Breast epithelium (tissue), 4 donors: ENCODE measurements around the gene CACNA1F. TPM values are rescaled to one million over a fixed set of nuclear protein-coding genes. Genes with fewer than 3 reads are reported as not detected.

ENCODE experiments used
- DNase-seq, 2 donors: peaks; one replicate each; pipeline ENCODE4 v3.0.0-alpha.2; 2019; ENCODE audit warnings: low spot score in 2 of 2
- H3K27ac ChIP-seq, 2 donors: fragments of 200-600 bp; sonication (generic) in 1 of 2; one replicate each; pipeline ENCODE4 v1.5.1; 2016 to 2019; ENCODE audit warnings: mild to moderate bottlenecking in 1 of 2
- H3K27me3 ChIP-seq, 2 donors: fragments of 200-600 bp; sonication (generic) in 1 of 2; one replicate each; pipeline versions ENCODE4 v1.5.1 to v1.6.0; 2017 to 2019; ENCODE audit warnings: control low read depth in 1 of 2, mild to moderate bottlenecking in 1 of 2
- H3K36me3 ChIP-seq: fragments of 200-600 bp; one replicate; pipeline ENCODE4 v1.5.1; 2019
- H3K4me1 ChIP-seq, 2 donors: fragments of 200-600 bp; sonication (generic); one replicate each; pipeline ENCODE4 v1.5.1; 2016 to 2019; ENCODE audit warnings: control low read depth in 1 of 2
- H3K4me3 ChIP-seq, 3 donors: fragments of 200-600 bp; sonication (generic); 1 replicate in 2 of 3; 2 replicates in 1 of 3; pipeline ENCODE4 v1.5.1; 2016 to 2019; ENCODE audit warnings: mild to moderate bottlenecking in 3 of 3, moderate library complexity in 2 of 3
- H3K9me3 ChIP-seq, 2 donors: fragments of 200-600 bp; sonication (generic) in 1 of 2; one replicate each; pipeline ENCODE4 v1.5.1; 2016 to 2019; ENCODE audit warnings: control low read depth in 1 of 2
- POLR2A ChIP-seq: fragments of 450-650 bp; IDR thresholded peaks from one replicate; pipeline ENCODE4 v1.6.1; 2016; ENCODE audit warnings: antibody characterized with exemption, mild to moderate bottlenecking, moderate library complexity
- POLR2AphosphoS5 ChIP-seq, 3 donors: sonication (generic); formaldehyde crosslinking; IDR thresholded peaks; one replicate each; pipeline ENCODE4 v1.6.1; 2017; ENCODE audit warnings: antibody characterized with exemption in 3 of 3
- intact Hi-C: fragments of 100-400 bp; cut with DNase I; formaldehyde crosslinking; loops from one replicate; pipeline ENCODE4 v1.15.1; 2023; ENCODE audit warnings: low total_unique reads
- total RNA-seq, 3 donors: library from RNA; depleted of rRNA; stranded (reverse); fragments of >200 nt; gene quantifications; one replicate each; pipeline ENCODE4 v1.1.0, GENCODE V29; 2016
- TF ChIP-seq, protein P1 (sequence below), 3 donors: fragments of 450-650 bp; IDR thresholded peaks; one replicate each; pipeline ENCODE4 v1.5.1; 2016 to 2017; ENCODE audit warnings: antibody characterized with exemption in 3 of 3, mild to moderate bottlenecking in 3 of 3, moderate library complexity in 3 of 3

CACNA1F gene
- total RNA-seq, 3 donors from 2014 or later: 0.48 to 1.8 (median 0.66) TPM

DNA sequence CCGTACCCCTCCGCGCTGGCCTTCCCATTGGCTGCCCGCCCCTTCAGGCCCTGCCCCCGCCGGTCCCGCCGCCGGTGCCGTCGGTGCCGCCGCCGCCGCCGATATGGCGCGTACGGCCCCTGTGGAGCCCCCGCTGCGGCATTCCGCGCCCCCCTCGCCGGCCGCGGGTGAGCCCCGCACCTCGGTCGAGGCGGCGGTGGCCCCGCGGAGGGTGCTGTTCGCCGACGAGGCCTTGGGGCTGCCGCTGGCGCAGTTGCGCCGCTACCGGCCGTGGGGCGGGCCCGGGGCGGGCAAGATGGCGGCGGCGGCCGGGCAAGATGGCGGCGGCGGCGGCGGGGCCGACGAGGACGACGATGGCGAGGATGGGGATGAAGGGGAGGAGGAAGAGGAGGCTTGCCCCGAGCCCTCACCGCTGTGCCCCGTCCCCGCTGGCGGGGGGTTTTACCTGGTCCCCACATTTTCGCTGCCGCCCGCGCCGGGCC lies 36.7 kb upstream of the CACNA1F start, which contains the start of gene PPP1R3F:
Gene PPP1R3F (plus strand): TSS at position 27 of the 482 bp plus-strand sequence. CDS start 77 bp downstream, at position 104.
- intact Hi-C loops: loop anchor here (2.0 kb wide), 1 partner anchor 79 kb away; no protein-coding TSS in a partner anchor
- H3K4me1 ChIP-seq: no peaks in the 10 kb centered on the region
- DNase-seq: no peak
- no peaks in the 10 kb centered on the region for H3K36me3 ChIP-seq
- TF ChIP-seq POLR2AphosphoS5 (IDR thresholded peaks at IDR 0.05): peak in 1 of 3 donors; percentile 53
- TF ChIP-seq, protein P1, sequence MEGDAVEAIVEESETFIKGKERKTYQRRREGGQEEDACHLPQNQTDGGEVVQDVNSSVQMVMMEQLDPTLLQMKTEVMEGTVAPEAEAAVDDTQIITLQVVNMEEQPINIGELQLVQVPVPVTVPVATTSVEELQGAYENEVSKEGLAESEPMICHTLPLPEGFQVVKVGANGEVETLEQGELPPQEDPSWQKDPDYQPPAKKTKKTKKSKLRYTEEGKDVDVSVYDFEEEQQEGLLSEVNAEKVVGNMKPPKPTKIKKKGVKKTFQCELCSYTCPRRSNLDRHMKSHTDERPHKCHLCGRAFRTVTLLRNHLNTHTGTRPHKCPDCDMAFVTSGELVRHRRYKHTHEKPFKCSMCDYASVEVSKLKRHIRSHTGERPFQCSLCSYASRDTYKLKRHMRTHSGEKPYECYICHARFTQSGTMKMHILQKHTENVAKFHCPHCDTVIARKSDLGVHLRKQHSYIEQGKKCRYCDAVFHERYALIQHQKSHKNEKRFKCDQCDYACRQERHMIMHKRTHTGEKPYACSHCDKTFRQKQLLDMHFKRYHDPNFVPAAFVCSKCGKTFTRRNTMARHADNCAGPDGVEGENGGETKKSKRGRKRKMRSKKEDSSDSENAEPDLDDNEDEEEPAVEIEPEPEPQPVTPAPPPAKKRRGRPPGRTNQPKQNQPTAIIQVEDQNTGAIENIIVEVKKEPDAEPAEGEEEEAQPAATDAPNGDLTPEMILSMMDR (IDR thresholded peaks at IDR 0.05): no peak
- H3K9me3 ChIP-seq: no peaks in the 10 kb centered on the region
- H3K27ac ChIP-seq: peak within 1 kb of the TSS; percentile 92 to 97
- H3K4me3 ChIP-seq: peak within 1 kb of the TSS; percentile 61 to 84 (median 71)
- peaks cover 0 to 19% of the 10 kb centered on the region in 2 donors for H3K27me3 ChIP-seq

GRCh38 chrX:49269010-49269766 lies 36.0 kb upstream of the CACNA1F start:
- TF ChIP-seq POLR2A: no peak
- TF ChIP-seq, protein P1 (IDR thresholded peaks at IDR 0.05): no peak
- peak; percentile 47 to 54 (median 54) for TF ChIP-seq POLR2AphosphoS5 (IDR thresholded peaks at IDR 0.05)
- H3K4me3 ChIP-seq: peak overlapping the region; percentile 61 to 84 (median 71)
- intact Hi-C loops: no loop called here

GRCh38 chrX:49268702-49269009 lies 35.5 kb upstream of the CACNA1F start:
- peak overlapping the region; percentile 61 to 84 (median 71) for H3K4me3 ChIP-seq
- H3K36me3 ChIP-seq: no peaks in the 10 kb centered on the region
- intact Hi-C loops: no loop called here
- H3K27ac ChIP-seq: peak overlapping the region; percentile 92 to 97
- H3K4me1 ChIP-seq: no peaks in the 10 kb centered on the region
- H3K9me3 ChIP-seq: no peaks in the 10 kb centered on the region
- peaks cover 0 to 11% of the 10 kb centered on the region in 2 donors for H3K27me3 ChIP-seq
- DNase-seq: no peak
- TF ChIP-seq POLR2AphosphoS5 (IDR thresholded peaks at IDR 0.05) (no peak), POLR2A (no peak)
- TF ChIP-seq, protein P1 (IDR thresholded peaks at IDR 0.05): no peak

More at GRCh38 chrX:49269010-49269766, 36.0 kb upstream of the CACNA1F start:
- Histone ChIP-seq H3K27me3 (peaks cover 0 to 15% of the 10 kb centered on the region in 2 donors), H3K4me1 (no peaks in the 10 kb centered on the region), H3K36me3 (no peaks in the 10 kb centered on the region), H3K27ac (peak overlapping the region; percentile 92 to 97), H3K9me3 (no peaks in the 10 kb centered on the region)
- DNase-seq: peak; percentile 97 to 98

GRCh38 chrX:49266523-49267445 lies 33.6 kb upstream of the CACNA1F start:
- TF ChIP-seq POLR2A (no peak), POLR2AphosphoS5 (IDR thresholded peaks at IDR 0.05) (no peak)
- TF ChIP-seq, protein P1 (IDR thresholded peaks at IDR 0.05): no peak
- DNase-seq: no peak
- Histone ChIP-seq H3K4me1 (no peaks in the 10 kb centered on the region), H3K27ac (no peak overlapping the region), H3K4me3 (no peak overlapping the region), H3K36me3 (no peaks in the 10 kb centered on the region), H3K27me3 (peaks cover 0 to 6% of the 10 kb centered on the region in 2 donors), H3K9me3 (no peaks in the 10 kb centered on the region)
- intact Hi-C loops: no loop called here
